IMR-90 (cell line): ENCODE results near the gene LRSAM1.

ENCODE experiments used
- CEBPB ChIP-seq: IDR thresholded peaks from 2 replicates; pipeline ENCODE4 v1.6.1; 2012; ENCODE audit warnings: low read depth, low read length, improper control_type of control experiment
- MAFK ChIP-seq: IDR thresholded peaks from 2 replicates; pipeline ENCODE4 v1.6.1; 2012; ENCODE audit warnings: low read depth, low read length, improper control_type of control experiment
- MXI1 ChIP-seq: IDR thresholded peaks from 2 replicates; pipeline ENCODE4 v1.6.1; 2012; ENCODE audit warnings: low read depth, mild to moderate bottlenecking, low read length, moderate library complexity, borderline replicate concordance
- POLR2A ChIP-seq: IDR thresholded peaks from 2 replicates; pipeline ENCODE4 v1.6.1; 2012; ENCODE audit warnings: mild to moderate bottlenecking, low read depth, low read length
- RFX5 ChIP-seq: IDR thresholded peaks from 2 replicates; pipeline ENCODE4 v1.8.0; 2012; ENCODE audit warnings: low read depth, mild to moderate bottlenecking, low read length, moderate library complexity
- USF2 ChIP-seq: fragments of 150-350 bp; IDR thresholded peaks from 2 replicates; pipeline ENCODE4 v1.6.1; 2017; ENCODE audit warnings: mild to moderate bottlenecking, antibody characterized with exemption, low read length, low read depth
- TF ChIP-seq, protein P1 (sequence below): conservative IDR thresholded peaks from 2 replicates; pipeline ENCODE4 v1.5.1; 2012; ENCODE audit warnings: mild to moderate bottlenecking, low read depth, low read length, improper control_type of control experiment
- TF ChIP-seq, protein P2 (sequence below): fragments of 150-350 bp; IDR thresholded peaks from 2 replicates; pipeline ENCODE4 v1.6.1; 2016; ENCODE audit warnings: low read depth, mild to moderate bottlenecking, low read length, moderate library complexity, borderline replicate concordance

GRCh38 chr9:127423934-127424675, 27.2 kb upstream of the LRSAM1 start, which contains the start of gene ZNF79:
- TF ChIP-seq, protein P1, sequence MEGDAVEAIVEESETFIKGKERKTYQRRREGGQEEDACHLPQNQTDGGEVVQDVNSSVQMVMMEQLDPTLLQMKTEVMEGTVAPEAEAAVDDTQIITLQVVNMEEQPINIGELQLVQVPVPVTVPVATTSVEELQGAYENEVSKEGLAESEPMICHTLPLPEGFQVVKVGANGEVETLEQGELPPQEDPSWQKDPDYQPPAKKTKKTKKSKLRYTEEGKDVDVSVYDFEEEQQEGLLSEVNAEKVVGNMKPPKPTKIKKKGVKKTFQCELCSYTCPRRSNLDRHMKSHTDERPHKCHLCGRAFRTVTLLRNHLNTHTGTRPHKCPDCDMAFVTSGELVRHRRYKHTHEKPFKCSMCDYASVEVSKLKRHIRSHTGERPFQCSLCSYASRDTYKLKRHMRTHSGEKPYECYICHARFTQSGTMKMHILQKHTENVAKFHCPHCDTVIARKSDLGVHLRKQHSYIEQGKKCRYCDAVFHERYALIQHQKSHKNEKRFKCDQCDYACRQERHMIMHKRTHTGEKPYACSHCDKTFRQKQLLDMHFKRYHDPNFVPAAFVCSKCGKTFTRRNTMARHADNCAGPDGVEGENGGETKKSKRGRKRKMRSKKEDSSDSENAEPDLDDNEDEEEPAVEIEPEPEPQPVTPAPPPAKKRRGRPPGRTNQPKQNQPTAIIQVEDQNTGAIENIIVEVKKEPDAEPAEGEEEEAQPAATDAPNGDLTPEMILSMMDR, result no peak
- TF ChIP-seq POLR2A (peak; percentile 72), USF2 (peak; percentile 53), MXI1 (peak; percentile 72; the same call in 1 of the 2 replicates), CEBPB (no peak), MAFK (no peak), RFX5 (no peak)
- TF ChIP-seq, protein P2, sequence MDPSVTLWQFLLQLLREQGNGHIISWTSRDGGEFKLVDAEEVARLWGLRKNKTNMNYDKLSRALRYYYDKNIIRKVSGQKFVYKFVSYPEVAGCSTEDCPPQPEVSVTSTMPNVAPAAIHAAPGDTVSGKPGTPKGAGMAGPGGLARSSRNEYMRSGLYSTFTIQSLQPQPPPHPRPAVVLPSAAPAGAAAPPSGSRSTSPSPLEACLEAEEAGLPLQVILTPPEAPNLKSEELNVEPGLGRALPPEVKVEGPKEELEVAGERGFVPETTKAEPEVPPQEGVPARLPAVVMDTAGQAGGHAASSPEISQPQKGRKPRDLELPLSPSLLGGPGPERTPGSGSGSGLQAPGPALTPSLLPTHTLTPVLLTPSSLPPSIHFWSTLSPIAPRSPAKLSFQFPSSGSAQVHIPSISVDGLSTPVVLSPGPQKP, result no peak
